Panc1 (cell line): ENCODE results near the gene LRP1B.

Source experiments
- POLR2AphosphoS5 ChIP-seq: IDR thresholded peaks from 2 replicates; pipeline ENCODE4 v1.6.1; 2012; ENCODE audit warnings: mild to moderate bottlenecking, low read depth, low read length, moderate library complexity
- REST ChIP-seq, 2 experiments: IDR thresholded peaks; 2 replicates each; pipeline ENCODE4 v1.6.1; 2011 to 2012; ENCODE audit warnings: low read depth in 2 of 2, control low read depth in 1 of 2, low read length in 1 of 2, mild to moderate bottlenecking in 1 of 2, moderate library complexity in 1 of 2; ENCODE audit not compliant: insufficient read depth in 1 of 2
- SIN3A ChIP-seq: IDR thresholded peaks from 2 replicates; pipeline ENCODE4 v1.6.1; 2012; ENCODE audit warnings: low read depth, mild to moderate bottlenecking, low read length, moderate library complexity, borderline replicate concordance; ENCODE audit not compliant: insufficient read depth
- TF ChIP-seq, protein P1 (sequence below): fragments of 450-650 bp; IDR thresholded peaks from 2 replicates; pipeline ENCODE4 v1.5.1; 2017; ENCODE audit warnings: mild to moderate bottlenecking

GRCh38 chr2:141055531-141055930 lies 1075.3 kb downstream of the LRP1B start:
- TF ChIP-seq, protein P1, sequence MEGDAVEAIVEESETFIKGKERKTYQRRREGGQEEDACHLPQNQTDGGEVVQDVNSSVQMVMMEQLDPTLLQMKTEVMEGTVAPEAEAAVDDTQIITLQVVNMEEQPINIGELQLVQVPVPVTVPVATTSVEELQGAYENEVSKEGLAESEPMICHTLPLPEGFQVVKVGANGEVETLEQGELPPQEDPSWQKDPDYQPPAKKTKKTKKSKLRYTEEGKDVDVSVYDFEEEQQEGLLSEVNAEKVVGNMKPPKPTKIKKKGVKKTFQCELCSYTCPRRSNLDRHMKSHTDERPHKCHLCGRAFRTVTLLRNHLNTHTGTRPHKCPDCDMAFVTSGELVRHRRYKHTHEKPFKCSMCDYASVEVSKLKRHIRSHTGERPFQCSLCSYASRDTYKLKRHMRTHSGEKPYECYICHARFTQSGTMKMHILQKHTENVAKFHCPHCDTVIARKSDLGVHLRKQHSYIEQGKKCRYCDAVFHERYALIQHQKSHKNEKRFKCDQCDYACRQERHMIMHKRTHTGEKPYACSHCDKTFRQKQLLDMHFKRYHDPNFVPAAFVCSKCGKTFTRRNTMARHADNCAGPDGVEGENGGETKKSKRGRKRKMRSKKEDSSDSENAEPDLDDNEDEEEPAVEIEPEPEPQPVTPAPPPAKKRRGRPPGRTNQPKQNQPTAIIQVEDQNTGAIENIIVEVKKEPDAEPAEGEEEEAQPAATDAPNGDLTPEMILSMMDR = no peak
- no peak for TF ChIP-seq SIN3A
- TF ChIP-seq POLR2AphosphoS5 = no peak
- TF ChIP-seq REST (IDR thresholded peaks at IDR 0.05; ENCODE audit: insufficient read depth in 1 of 2, low read depth in 2 of 2, low read length in 1 of 2) = no peak
